HG03571 (cell line): ENCODE data around the gene IFITM2.
A peak's percentile ranks its signal among the peaks of the same experiment; 100 is the strongest.
"Not testable (repeated sequence)": the region's sequence is repeated elsewhere in the genome, so short reads cannot be mapped to it uniquely, and the experiment has no call there.

Experiments
- ATAC-seq: cut with Tn5 transposase; IDR thresholded peaks from one replicate; pipeline ENCODE4 v1.9.1; 2021; ENCODE audit not compliant: unreplicated experiment

The IFITM2 gene

DNA sequence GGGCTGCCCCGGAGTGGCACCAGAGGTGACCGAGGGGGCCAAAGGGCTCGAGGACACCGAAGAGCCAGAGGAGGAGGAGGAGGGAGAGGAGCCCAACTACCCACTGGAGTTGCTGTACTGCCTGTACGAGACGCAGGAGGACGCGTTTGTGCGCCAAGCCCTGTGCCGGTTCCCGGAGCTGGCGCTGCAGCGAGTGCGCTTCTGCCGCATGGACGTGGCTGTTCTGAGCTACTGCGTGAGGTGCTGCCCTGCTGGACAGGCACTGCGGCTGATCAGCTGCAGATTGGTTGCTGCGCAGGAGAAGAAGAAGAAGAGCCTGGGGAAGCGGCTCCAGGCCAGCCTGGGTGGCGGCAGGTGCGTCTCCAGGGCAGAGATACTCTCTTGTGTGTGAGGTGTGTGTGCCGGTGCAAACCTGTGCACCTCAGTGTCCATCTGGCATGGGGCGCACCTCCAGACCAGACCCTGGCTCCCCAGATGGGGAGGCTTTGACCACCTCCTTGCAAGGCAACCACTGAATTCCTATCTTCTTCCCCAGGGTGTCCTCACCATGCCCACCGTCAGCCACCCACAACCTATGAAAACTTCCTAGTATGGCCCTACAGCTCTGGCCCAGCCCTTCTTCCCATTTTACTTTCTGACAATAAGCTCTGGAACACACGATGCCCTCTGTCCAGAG, 26.0 kb upstream of the IFITM2 start:
- no peak for ATAC-seq

DNA sequence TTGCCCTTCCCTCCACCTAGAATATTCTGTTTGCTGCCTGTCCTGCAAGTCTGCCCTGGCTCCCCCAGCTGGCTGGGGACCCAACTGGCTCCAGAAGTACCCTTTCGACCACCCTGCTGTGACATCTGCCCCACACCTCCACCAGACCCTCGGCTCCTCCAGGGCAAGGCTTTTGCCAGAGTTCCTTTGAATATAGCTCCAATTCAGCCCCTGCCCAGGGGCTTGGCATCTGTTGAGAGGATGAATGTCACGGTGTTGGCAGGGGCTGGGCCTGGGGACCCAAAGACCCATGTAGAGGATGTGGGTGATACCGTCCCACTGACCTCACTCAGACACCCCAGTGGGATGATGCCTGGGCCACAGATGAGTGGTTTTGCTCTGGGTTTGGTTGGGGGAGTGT, 25.4 kb upstream of the IFITM2 start:
- ATAC-seq: no peak

DNA sequence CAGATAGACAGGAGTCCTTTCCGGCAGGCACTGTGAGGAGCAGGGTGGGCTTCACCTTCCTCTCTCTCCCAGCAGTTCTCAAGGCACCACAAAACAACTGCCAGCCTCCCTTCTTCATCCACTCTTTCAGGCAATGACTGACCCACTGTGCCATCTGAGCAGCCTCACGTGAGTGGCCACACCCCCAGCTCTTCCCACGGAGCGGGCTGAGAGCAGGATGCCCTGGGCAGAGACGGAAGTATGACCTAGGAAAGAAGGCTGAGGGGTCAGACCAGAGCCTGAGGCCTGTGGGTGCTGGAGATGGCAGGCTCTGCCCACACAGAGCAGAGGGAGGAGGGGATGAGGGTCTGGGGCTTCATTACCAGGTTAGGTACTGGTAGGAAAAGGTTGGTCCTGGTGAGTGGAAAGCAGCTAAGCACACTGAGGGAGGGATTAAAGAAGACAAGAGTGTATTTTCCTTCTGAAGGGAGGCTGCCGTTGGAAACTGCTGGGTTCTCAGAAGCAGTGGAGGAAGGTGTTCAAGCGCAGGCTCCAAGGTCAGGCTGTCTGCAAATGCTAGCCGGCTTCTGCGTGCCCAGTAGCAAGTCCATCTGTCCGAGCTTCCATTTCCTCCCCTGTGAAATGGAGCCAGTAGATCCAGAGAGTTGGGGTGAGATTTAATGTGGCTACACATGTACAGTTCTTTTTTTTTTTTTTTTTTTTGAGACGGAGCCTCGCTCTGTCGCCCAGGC, 24.8 kb upstream of the IFITM2 start:
- no peak for ATAC-seq

GRCh38 chr11:283405-284104, 24.1 kb upstream of the IFITM2 start:
- no peak for ATAC-seq

- no peak for ATAC-seq
Measured at GRCh38 chr11:284105-285020, 23.3 kb upstream of the IFITM2 start.

DNA sequence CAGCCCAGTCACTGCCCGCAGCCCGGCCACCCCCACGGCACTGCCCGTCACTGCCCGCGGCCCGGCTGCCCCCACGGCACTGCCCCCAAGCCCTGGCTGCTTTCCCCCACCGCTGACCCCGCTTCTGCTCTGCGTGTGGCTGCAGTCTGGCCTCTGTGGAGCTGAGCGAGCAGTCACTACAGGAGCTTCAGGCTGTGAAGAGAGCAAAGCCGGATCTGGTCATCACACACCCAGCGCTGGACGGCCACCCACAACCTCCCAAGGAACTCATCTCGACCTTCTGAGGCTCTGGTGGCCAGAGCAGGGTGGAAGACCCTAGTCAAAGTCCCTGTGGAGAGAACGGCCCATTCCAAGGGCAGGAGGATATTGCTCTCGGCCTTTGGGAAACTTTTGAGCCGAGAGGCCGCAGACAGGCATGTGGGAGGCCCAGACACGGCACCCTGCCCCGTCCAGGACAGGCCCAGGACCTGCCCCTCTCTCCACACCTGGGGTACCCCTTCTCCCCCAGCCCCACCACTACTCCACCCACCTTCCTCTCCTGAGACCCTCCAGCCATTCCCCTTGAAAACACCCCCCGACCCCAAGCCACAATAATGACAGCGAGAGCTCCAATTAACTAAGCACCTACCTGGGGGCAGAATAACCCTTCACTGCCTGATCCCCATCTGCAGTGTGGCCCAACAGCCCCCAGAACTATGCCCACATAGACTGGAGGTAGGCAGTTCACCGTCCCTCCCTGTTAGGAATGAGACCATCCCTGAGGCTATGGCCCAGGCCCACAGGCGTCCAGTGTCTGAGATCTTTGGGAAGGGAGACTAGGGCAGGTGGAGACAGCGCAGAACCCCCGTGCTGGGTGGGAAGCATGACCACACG, 22.4 kb upstream of the IFITM2 start:
- ATAC-seq: no peak

DNA sequence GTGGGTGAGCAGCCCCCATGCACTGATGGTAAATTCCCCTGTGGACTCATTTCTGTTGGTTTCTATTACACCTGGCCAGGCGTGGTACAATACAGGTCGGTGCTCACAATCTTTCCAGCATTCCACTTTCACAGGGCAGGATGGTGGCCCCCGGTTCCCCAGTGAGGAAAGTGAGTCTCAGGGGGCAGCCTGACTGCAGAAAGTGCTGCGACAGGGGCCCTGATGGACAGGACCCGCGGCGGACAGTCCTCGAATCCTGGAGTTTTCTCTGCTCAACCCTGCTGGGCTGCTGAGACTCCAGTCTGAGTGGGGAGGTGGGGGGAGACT, 21.8 kb upstream of the IFITM2 start:
- ATAC-seq: no peak

DNA sequence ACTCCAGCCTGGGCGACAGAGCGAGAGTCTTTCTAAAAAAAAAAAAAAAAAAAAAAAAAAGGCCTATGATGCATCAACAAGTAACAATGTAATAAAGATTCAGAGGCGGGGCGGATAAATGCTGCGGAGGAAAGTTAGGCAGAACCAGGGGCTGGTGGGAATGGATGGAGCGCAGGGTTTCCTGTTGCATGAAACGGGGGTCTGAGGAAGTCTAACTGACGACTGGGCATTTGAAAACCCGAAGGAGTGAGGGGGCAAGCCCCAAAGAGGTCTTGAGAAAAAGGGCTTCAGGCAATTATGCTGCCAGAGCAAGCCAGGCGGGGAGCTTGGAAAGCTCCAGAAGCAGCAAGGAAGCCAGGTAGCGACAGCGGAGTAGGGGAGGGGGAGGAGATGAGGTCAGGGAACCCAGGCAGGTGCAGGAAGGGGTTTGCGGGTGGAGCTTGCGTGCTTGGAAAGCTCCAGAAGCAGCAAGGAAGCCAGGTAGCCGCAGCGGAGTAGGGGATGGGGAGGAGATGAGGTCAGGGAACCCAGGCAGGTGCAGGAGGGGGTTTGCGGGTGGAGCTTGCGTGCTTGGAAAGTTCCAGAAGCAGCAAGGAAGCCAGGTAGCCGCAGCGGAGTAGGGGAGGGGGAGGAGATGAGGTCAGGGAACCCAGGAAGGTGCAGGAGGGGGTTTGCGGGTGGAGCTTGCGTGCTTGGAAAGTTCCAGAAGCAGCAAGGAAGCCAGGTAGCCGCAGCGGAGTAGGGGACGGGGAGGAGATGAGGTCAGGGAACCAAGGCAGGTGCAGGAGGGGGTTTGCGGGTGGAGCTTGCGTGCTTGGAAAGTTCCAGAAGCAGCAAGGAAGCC, 20.4 kb upstream of the IFITM2 start:
- not testable (repeated sequence) for ATAC-seq

GRCh38 chr11:287821-288477, 19.7 kb upstream of the IFITM2 start:
- no peak for ATAC-seq

- peak; percentile 53 for ATAC-seq
Measured at GRCh38 chr11:288478-289397, 18.9 kb upstream of the IFITM2 start, which contains the start of gene PGGHG. Gene PGGHG, plus strand, starts transcription at chr11:289126. Its CDS starts 691 bp downstream, at chr11:289817.

GRCh38 chr11:289398-289711, 18.3 kb upstream of the IFITM2 start:
- no peak for ATAC-seq

DNA sequence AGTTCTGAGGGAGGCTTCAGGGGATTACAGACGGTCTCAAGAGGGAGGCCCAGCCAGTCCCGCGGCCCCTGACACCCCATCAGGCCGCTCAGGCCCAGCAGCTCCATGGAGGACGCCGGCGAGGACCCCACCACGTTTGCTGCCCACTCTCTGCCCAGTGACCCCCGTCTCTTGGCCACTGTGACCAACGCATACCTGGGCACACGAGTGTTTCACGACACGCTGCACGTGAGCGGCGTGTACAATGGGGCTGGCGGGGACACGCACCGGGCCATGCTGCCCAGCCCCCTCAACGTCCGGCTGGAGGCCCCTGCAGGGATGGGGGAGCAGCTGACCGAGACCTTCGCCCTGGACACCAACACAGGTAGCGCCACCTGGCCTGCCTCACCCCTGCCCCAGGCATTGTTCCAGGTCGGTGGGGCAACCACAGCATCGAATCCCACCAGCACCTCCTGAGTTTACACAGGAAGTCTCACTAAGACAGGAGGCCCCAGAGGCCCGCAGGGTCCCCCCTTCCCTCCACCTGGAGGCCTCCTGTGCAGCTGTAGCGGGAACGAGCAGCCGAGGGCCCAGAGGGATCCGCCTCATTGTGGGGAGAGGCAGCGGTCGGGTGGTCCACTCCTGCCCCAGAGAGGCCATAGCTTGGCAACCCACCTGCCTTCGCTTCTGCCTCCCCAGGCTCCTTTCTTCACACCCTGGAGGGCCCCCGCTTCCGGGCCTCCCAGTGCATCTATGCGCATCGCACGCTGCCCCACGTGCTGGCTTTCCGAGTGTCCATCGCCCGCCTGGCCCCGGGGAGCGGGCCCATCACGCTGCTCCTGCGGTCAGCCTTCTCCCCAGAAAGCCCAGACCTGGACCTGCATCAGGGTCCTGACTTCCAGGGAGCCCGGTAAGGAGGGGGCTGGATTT, 17.6 kb upstream of the IFITM2 start:
- ATAC-seq: no peak

- no peak for ATAC-seq
Measured at GRCh38 chr11:290621-291231, 16.9 kb upstream of the IFITM2 start.

DNA sequence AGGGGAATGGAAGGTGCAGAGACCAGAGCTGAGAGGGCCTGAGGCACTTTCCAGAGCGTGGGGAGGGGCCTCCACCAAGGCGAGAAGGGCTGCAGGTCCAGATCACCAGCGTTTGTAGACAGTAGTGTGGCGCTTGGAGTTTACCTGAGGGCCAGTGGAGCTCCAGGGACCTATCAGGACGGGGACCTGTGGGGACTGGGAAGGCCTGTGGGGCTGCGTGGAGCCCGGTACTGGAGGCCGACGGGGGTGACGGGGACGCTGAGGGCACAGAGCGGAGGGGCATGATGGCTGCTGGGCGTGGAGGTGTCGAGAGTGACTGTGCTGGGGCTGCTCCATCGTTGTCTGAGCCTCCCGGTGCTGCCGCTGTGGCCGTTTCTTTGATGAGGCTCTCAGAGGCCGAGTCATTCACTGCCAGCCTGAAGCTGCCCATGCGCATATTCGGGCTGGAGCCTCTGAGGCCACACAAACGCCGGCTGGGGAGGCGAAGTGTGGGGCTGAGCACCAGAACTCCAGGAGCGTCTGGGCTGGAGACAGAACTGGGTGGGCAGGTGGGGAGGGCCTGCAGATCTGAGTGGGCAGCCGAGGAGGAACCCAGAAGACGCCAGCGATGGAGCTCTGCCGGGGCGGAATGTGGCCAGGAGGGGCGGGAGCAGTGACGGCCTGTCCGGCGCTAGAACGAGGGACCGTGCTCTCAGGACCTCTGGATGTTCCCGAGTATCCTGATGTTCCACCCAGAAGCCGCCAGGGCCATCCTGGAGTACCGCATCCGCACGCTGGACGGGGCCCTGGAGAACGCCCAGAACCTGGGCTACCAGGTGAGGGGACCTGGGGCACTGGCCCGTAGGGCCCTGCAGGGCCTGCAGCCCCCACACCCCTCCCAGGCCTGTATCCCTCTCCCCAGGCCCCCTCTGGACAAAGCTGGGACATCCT, 16.1 kb upstream of the IFITM2 start:
- ATAC-seq: no peak
